ENCODE measurements around the gene BSCL2.
A peak's percentile ranks its signal among the peaks of the same experiment; 100 is the strongest.
"Not testable (repeated sequence)": the region's sequence is repeated elsewhere in the genome, so short reads cannot be mapped to it uniquely, and the experiment has no call there.

BSCL2 gene

DNA sequence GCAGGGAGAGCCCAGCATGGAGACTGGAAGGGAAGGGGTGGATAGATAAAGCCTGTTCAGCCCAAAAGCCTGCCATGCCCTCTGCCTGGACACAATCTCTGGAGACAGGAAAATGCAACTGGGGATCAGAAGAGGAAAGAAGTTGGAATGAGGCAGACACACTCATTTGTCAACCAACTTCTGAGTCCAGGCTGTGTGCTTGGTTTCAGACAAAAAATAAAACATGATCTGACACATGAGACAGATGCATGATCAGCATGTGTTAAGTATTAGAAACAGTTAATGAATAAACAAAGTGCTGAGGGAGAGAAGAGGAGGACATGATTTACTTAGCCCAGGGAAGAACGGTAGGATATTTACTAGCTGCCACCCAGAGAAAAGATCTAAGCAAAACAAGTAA, 18.7 kb downstream of the BSCL2 start:
- DNase-seq (ENCODE audit: low read depth in 3 of 3): no peak

DNA sequence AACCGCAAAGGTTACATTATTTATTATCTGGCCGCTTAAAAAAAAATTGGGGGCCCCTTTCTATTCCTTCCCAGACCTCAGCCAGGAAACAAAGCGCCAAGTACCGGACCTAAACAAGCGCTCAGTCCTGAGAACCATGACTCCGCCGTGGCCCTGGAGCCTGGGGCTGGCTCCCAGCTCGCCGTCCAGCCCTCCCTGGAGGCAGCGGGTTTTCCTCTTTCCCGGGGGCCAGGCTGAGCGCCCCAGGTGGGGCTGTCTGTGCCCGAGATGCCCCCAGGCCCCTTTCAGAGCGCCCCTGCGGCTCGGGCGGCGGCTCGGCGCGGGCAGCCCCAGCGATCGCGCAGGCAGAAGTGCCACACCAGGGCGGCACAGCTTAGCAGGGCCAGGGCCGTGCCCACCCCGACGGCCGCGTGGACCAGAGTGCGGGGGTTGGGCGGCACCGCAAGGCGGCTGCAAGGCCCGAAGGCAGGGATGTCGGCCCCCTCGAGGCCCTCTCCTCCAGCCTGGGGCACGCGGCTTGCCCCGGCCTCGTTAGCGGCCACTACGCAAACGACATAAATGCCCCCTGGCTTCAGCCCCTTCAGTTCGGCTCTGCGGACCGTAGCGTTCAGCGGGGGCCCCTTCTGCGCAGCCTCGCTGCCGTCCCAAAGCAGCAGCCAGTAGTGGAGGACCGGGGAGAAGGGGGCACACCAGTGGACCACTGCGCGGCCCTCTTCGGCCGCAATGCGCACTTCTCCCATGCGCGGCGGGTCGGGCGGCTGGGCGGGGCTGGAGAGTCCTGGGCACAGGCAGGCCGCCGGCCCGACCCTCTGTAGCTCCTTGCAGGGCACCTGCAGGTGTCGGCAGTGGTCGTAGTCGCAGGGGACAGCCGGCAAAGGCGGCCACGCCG, 19.5 kb downstream of the BSCL2 start:
- DNase-seq (ENCODE audit: low read depth in 3 of 3): no peak

DNA sequence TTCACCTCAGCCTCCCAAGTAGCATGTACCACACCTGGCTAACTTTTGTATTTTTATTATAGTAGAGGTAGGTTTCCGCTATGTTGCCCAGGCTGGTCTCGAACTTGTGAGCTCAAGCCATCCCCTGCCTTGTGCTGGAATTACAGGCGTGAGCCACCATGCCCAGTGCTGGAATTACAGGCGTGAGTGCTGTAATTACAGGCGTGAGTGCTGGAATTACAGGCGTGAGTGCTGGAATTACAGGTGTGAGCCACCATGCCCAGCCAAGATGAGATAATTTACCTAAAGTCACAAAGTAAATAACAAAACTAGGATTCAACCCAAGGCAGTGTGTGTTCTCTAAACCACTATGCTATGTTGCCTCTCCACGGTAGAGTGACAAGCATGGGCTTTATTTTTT, 24.7 kb downstream of the BSCL2 start:
- DNase-seq (ENCODE audit: low read depth in 3 of 3): no peak

DNA sequence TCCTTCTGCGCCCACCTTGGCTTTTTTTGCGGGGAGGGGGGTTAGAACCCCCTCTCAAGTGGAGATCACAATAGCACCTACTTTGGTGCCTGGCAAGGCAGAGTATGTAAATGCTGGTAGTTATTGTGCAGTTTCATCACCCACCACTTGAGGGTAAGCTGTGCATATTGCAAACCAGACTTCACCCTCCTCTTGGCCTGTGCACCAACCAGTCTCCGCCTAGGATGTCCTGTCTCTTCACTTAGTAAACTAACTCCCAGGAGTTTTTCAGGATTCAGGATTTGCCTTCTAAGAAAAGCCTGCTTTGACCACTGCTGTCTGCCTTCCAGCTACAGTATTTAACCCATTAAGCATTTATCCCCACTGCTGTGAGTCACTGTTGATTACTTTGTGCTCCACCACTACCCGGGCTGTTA, 26.4 kb downstream of the BSCL2 start:
- no peak for DNase-seq (ENCODE audit: low read depth in 3 of 3)

DNA sequence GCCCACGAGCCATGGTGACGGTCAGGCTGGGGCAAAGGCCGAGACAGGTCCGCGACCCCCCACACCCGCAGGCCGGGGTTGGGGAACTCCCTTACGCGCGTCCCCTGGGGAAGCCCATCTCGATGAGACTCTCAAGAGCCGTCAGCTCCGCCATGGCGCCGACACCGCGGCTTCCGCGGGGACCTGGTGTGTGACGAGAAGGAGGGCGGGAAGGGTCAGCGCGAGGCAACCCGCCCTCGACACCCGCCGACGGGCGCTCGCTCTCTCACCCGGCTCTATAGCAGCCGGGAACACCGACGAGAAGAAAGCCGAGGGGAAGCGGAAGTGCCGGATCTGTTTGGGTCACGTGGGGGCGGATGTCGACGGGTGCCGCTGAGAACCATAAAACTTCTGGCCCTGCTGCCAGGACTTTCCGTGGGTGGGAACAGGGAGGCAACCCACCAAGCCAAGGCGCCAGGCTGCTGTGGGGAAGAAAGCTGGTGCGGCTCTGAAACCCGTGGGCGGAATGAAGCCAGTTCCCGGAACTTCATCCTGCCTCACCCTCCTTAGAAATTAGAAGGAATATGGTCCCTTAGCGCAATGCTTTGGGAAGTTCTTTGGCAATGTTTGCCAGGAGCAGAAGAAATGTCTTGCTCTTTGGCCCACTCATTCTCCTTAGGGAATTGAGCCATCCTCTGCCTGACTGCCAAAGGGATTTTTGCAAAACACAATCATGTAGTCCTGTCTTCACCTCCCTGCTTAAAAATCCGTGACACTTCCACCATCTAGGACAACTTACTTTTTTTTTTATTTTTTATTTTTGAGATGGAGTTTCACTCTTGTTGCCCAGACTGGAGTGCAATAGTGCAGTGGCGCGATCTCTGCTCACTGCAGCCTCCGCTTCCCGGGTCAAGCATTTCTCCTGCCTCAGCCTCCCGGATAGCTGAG, 28.2 kb downstream of the BSCL2 start, which contains the start of gene UBXN1:
Gene UBXN1 (minus strand): TSS at position 304 of the 927 bp plus-strand sequence. CDS start 150 bp downstream, at position 154.
- peak; percentile 76 to 86 (median 83) for DNase-seq (ENCODE audit: low read depth in 3 of 3)

DNA sequence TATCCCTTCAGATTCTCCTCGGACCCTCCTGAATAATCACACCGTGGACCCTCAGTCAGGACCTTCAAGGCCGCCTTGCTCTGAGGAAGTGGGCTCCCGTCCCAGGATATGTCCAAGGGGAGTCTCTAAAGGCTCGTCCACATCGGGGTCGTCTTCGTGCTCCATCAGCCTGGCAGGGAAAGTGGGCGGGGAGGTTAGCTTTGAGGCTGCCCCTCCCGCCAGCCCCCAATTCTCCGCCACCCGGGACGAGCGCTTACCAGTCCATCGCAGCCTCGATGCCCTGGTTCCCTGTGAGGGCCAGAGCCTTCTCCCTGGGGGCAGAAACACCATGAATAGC, 28.8 kb downstream of the BSCL2 start:
- no peak for DNase-seq (ENCODE audit: low read depth in 3 of 3)

DNA sequence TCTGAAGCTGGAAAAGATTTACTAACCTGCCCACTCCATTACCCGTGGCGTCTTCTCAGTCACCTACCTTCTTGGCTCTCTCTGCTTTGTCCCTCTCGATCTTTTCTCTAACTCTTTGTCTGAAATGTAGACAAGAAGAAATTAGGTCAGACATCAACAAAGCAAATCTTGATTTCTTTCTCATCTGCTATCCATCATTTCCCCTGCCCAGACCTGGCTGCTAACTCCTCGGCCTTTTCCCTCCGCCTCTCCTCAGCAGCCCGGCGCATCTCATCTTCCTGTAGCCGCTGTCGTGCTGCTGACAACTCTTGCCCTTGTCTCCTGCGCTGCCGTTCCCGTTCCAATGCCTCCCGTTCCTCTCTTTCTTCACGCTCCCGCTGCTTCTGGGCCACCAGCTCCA, 29.5 kb downstream of the BSCL2 start:
- DNase-seq (ENCODE audit: low read depth in 3 of 3): no peak

DNA sequence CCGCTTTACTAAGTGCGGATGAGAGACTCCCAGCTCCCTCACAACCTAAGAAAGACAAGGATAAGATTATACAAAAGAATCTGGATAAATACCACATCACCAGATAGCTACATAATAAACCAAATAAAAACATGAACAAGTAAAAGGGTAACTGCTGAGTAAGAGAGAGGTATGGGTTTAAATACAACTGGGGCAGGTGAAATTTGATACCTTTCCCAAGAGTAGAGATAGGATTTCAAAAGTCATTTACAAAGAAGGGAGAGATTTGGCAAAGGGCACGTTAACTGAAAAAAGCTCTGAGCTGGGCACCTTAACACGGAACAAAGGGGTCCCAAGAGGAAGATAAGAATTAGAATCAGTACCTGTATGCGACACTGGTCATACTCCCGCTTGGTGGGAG, 30.1 kb downstream of the BSCL2 start:
- no peak for DNase-seq (ENCODE audit: low read depth in 3 of 3)

GRCh38 chr11:62676698-62677097, 30.5 kb downstream of the BSCL2 start:
- DNase-seq (ENCODE audit: low read depth in 3 of 3): no peak

DNA sequence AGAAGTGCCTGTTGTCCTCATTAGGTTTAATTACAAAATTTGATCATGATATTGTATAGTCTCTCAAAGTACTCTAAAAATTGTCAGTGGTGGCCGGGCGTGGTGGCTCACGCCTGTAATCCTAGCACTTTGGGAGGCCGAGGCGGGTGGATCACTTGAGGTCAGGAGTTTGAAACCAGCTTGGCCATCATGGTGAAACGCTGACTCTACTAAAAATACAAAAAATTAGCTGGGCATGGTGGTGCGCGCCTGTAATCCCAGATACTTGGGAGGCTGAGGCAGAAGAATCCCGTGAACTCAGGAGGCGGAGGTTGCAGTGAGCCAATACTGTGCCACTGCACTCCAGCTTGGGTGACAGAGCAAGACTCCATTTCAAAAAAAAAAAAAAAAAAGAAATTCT, 31.8 kb downstream of the BSCL2 start:
- not testable (repeated sequence) for DNase-seq (ENCODE audit: low read depth in 3 of 3)

DNA sequence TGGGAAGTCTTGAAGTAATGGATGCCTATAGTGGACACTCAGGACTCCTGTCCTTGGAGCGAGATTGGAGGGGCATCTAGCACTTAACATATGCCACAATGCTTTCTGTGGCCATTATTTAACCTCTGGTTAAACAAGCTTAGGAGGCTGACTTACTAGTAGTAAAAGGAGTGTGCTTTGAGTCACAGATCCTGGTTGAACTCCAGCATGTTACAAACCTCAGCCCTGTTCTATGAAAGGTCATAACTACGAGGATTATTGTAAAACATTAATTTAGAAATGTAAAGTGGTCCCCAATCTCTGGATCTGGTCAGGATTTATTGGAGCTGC, 34.1 kb downstream of the BSCL2 start:
- no peak for DNase-seq (ENCODE audit: low read depth in 3 of 3)

GRCh38 chr11:62671608-62672389, 35.4 kb downstream of the BSCL2 start, which contains the start of the genes LBHD1 and UQCC3:
TSS of gene LBHD1 (minus strand) at chr11:62672267. CDS start at chr11:62670031, 2,236 bp downstream.
TSS of gene UQCC3 (plus strand) at chr11:62671673. CDS start at chr11:62671746, 73 bp downstream.
- peak; percentile 54 to 76 (median 70) for DNase-seq (ENCODE audit: low read depth in 3 of 3)

DNA sequence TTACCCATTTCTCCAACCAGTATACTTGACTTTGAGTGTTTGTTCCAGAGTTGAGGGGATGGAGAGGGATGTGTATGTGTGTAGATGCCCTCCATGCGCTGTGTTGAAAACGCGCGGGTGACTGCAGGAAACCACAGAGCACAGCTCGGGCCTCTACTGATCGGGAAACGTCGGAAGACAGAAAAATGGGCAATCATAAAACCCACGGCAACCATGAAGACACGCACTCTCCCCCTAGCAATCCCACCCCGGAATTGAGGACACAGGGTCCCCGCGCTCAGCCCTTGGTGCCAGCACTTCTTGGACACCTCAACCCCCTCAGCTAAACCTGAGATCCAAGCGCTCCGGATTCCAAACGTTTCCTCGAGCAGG, 36.0 kb downstream of the BSCL2 start:
- no peak for DNase-seq (ENCODE audit: low read depth in 3 of 3)

DNA sequence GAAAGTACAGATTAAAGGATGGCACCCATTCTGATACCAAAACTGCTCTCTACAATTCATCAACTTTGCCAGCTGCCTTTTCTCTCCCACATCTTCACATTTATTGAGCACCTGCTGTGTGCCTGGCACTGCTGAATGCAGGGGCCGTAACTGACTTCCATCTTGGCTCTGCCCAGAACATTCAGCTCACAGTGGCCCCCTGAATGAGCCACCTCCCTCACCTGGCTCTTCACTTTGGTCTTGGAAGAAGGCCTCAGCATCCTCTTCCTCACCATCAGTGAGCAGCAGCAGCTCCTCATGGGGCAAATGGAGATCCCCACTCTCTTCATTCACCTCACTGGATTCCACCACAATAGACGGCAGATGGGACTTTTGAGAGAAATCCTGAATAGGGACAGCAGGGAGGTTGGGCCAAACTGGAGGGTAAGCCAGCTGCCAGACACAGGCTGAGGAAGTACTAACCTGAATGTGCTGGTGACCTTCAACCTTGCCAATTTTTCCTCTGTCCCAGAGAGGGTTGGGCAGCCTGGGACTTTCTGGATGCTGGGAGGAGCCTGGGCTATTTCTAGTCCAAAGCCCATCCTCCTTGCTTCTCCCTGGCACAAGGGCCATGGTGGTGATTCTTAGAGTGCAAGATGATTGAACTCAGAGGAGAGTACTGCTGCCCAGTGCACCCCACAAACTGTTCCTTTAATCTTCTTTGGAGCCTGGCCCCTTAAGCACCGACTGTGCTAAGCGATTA, 37.6 kb downstream of the BSCL2 start:
- no peak for DNase-seq (ENCODE audit: low read depth in 3 of 3)

GRCh38 chr11:62667460-62667859, 39.8 kb downstream of the BSCL2 start:
- DNase-seq (ENCODE audit: low read depth in 3 of 3): no peak

- DNase-seq (ENCODE audit: low read depth in 3 of 3): no peak
These were observed 40.8 kb downstream of the BSCL2 start for GRCh38 chr11:62666259-62666926.

GRCh38 chr11:62665599-62666258, 41.5 kb downstream of the BSCL2 start:
- peak; percentile 38 to 55 (median 43) for DNase-seq (ENCODE audit: low read depth in 3 of 3)

DNA sequence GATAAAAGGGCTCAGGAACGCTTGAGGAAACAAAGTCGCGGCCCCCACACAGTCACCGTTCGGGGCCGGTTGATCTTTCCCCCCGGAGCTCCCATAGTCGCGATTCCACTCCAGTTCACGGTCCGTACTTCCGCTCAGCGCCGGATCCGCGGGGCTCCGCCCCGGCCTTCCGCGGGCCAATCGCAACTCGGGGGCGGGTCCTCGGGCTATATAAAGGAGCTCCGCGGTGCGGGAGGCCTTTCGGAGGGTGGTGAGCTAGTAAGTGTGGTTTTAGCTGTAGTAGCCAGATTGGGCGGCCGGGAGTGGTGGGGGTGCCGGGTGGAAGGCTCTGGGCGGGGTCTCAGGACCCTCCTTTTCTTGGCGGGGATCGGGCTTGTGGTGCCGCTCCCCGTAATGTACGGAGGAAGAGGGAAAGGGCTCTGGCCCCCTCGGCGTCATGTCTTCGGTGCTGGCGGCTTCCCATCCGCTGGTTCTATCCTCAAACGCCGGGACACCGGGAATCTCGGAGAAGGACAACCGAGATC, 42.1 kb downstream of the BSCL2 start, which contains the start of the genes C11orf98 and CSKMT:
Gene C11orf98 (minus strand): TSS at position 136 of the 524 bp plus-strand sequence. CDS start 41 bp downstream, at position 95.
Gene CSKMT (plus strand): TSS at position 238 of the 524 bp plus-strand sequence. CDS start 568 bp downstream, outside the sequence.
- peak; percentile 93 to 96 (median 96) for DNase-seq (ENCODE audit: low read depth in 3 of 3)

GRCh38 chr11:62664405-62665074, 42.7 kb downstream of the BSCL2 start:
- DNase-seq (ENCODE audit: low read depth in 3 of 3): peak in 2 of 3 experiments; percentile 23 to 42
